Measurements from ENCODE around the gene TMEM192. TPM values are rescaled to one million over a fixed set of nuclear protein-coding genes. Genes with fewer than 3 reads are reported as not detected.

Gene TMEM192
- 14.1 and 19.9 TPM in 2 replicates for total RNA-seq (2016; rRNA removed; fragmentation: Illumina TruSeq; extraction: Trizol)
- 6.0 and 7.4 TPM in 2 replicates for total RNA-seq (2016; cell fraction: cytosol; rRNA removed; fragmentation: Illumina TruSeq; extraction: Trizol; ENCODE audit: low read depth)
- total RNA-seq (2016; cell fraction: insoluble cytoplasmic fraction; rRNA removed; fragmentation: Illumina TruSeq; extraction: Trizol): 18.2 and 20.9 TPM in 2 replicates
- total RNA-seq (2016; cell fraction: membrane; rRNA removed; fragmentation: Illumina TruSeq; extraction: Trizol): 14.5 and 17.1 TPM in 2 replicates
- 8.5 and 12.5 TPM in 2 replicates for total RNA-seq (2016; cell fraction: nucleus; rRNA removed; fragmentation: Illumina TruSeq; extraction: Trizol)
- 19.3 and 19.8 TPM in 2 replicates for polyA plus RNA-seq (2011; rRNA removed)
- polyA plus RNA-seq (2011; cell fraction: cytosol; rRNA removed): 11.0 and 18.1 TPM in 2 replicates
- polyA plus RNA-seq (2011; cell fraction: nucleus; rRNA removed): 3.7 and 4.0 TPM in 2 replicates
- 11.1 and 12.9 TPM in 2 replicates for polyA plus RNA-seq (2012)
- polyA plus RNA-seq (2016; cell fraction: cytosol; fragmentation: Illumina TruSeq; extraction: Trizol; ENCODE audit: low read depth): 5.8 and 7.3 TPM in 2 replicates
- polyA plus RNA-seq (2016; cell fraction: insoluble cytoplasmic fraction; fragmentation: Illumina TruSeq; extraction: Trizol; ENCODE audit: low read depth): 12.4 and 13.3 TPM in 2 replicates
- 11.3 and 13.2 TPM in 2 replicates for polyA plus RNA-seq (2016; cell fraction: membrane; fragmentation: Illumina TruSeq; extraction: Trizol; ENCODE audit: low read depth)
- 11.9 and 12.4 TPM in 2 replicates for polyA plus RNA-seq (2016; cell fraction: nucleus; fragmentation: Illumina TruSeq; extraction: Trizol; ENCODE audit: insufficient read depth, low read depth)
- 11.5 and 16.2 TPM in 2 replicates for polyA minus RNA-seq (2011; rRNA and poly(A)+ RNA removed; ENCODE audit: low replicate concordance)
- 7.2 and 15.2 TPM in 2 replicates for polyA minus RNA-seq (2011; cell fraction: cytosol; rRNA and poly(A)+ RNA removed)
- 4.1 and 6.2 TPM in 2 replicates for polyA minus RNA-seq (2011; cell fraction: nucleus; rRNA and poly(A)+ RNA removed)
- percentile 44 among the genes with signal in this experiment for Bru-seq, nascent RNA
- percentile 58 among the genes with signal in this experiment for BruChase-seq, experiment 1, labeled RNA remaining after a 6-hour chase
- BruChase-seq, experiment 2, labeled RNA remaining after a 2-hour chase: percentile 44 among the genes with signal in this experiment
- long read RNA-seq, experiment 1, full-length matches to known transcripts: 6 of 10 reads
- long read RNA-seq, experiment 1, partial matches to known transcripts: 0 of 10 reads
- long read RNA-seq, experiment 1, other reads (novel, unspliced or antisense): 4 of 10 reads
- long read RNA-seq, experiment 2, full-length matches to known transcripts: 5 of 21 reads
- long read RNA-seq, experiment 2, partial matches to known transcripts: 2 of 21 reads
- long read RNA-seq, experiment 2, other reads (novel, unspliced or antisense): 14 of 21 reads

DNA sequence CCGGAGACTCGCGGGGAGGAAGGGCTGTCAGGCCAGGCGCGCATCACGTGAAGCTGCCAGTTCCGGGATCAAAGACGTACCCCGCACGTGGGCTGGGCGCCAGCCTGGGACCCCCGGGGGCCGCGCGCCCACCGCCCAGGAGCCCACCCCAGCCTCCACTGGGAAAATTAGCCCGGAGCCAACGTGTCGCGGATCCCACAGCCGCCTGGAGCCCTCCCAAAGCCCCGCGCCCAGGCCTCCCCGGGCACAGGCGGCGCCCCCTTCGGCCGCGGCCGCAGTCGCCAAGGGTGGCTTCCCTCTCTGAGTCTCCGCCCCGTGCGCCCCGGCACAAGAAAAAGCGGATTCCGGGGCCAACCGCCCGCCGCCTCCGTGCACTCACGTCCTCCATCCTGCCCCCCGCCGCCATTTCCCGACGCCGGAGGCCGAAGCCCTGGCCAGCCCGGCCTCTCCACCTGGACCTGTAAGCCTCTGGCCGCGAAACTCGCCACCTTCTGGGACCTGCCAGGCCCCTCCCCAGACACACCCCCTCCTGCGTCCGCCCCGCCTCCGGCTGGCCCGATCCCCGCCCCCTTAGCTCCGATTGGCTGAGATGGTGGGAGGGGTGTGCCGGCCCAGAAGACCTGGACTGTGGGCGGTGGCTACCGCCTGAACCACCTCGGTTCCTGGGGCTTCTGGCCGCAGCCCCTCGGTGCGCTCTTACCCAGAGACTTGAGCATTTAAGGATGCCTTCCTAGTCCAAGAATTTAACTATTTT is at the start of gene TMEM192:
Gene TMEM192, minus strand, starts transcription at position 493 of the 754 bp plus-strand sequence. Its CDS starts 87 bp downstream, at position 406.
- Histone ChIP-seq H3K79me2 (ENCODE audit: insufficient read depth, low read length) (peaks cover 11% of the 10 kb centered on the region), H3K27me3 (ENCODE audit: control insufficient read depth in 1 of 2, insufficient read depth in 2 of 2, low read length in 2 of 2) (no peaks in the 10 kb centered on the region), H4K20me1 (ENCODE audit: insufficient read depth, low read length) (no peaks in the 10 kb centered on the region), H3K9ac (ENCODE audit: insufficient read depth, low read depth, low read length) (peak within 1 kb of the TSS; percentile 85), H3K4me2 (ENCODE audit: low read depth, low read length) (peak within 1 kb of the TSS; percentile 91), H3K27ac (ENCODE audit: extremely low read length, insufficient read depth, low read length) (peak within 1 kb of the TSS; percentile 92), H2AFZ (ENCODE audit: low read length) (peak within 1 kb of the TSS; percentile 95), H3K9me3 (ENCODE audit: low read length) (no peaks in the 10 kb centered on the region), H3K4me3 (replicated peaks in 1 of 3; ENCODE audit: insufficient read depth in 1 of 3, low read depth in 2 of 3, low read length in 3 of 3) (peak within 1 kb of the TSS; percentile 78 to 96 (median 91)), H3K4me1 (ENCODE audit: insufficient read depth, low read length) (peaks cover 16% of the 10 kb centered on the region), H3K36me3 (replicated peaks in 1 of 2; ENCODE audit: control insufficient read depth in 1 of 2, insufficient read depth in 2 of 2, low read length in 2 of 2) (no peaks in the 10 kb centered on the region)
- DNase-seq (ENCODE audit: low spot score): peak; percentile 85
- ChIA-PET POLR2A (interaction anchor here (0.5 to 1.9 kb wide), 15 partner anchors 8 to 391 kb away, joined by 3 to 13 read pairs (median 4); partner anchors contain the start of genes CPE and MSMO1), CTCF (ENCODE audit: low intra/inter-chr PET ratio, low total read pairs) (interaction anchor here (1.4 kb wide), 1 partner anchor 231 kb away, joined by 3 read pairs; no protein-coding TSS in a partner anchor)
- in situ Hi-C loops (cut with HindIII; ENCODE audit: extremely low pct_ligation_motif_present, low pct_unique_long_range_greater_than_20kb) (no loop called here), intact Hi-C loops (cut with micrococcal nuclease; ENCODE audit: unreplicated experiment) (loop anchor here (5.0 kb wide), 2 partner anchors 95 to 215 kb away; partner anchors contain the start of genes KLHL2 and MSMO1)
- ATAC-seq: peak; percentile 96
- BruUV-seq (replicated peaks): no TSS peak
- 0% methylated on average over 1 of the region's 66 CpGs for WGBS (ENCODE audit: low lambda C conversion rate)
- peak; percentile 50 for FAIRE-seq
- TF ChIP-seq FOXA1 (IDR thresholded peaks at IDR 0.05) (no peak), FOXA1 (CRISPR knock-in tag; IDR thresholded peaks at IDR 0.05) (no peak), MYC (CRISPR knock-in tag; IDR thresholded peaks at IDR 0.05; ENCODE audit: borderline replicate concordance) (peak; percentile 95), ZNF138 (CRISPR knock-in tag; IDR thresholded peaks at IDR 0.05; ENCODE audit: low read depth) (no peak), ZNF33A (CRISPR knock-in tag; IDR thresholded peaks at IDR 0.05; ENCODE audit: borderline replicate concordance) (no peak), BHLHE40 (IDR thresholded peaks at IDR 0.05; ENCODE audit: low read length) (peak; percentile 83), KMT2A (CRISPR knock-in tag; IDR thresholded peaks at IDR 0.05) (peak; percentile 58), ARNTL (CRISPR knock-in tag; IDR thresholded peaks at IDR 0.05) (peak; percentile 85; the same call in 1 of the 2 replicates), SRSF1 (optimal IDR thresholded peaks at IDR 0.05; ENCODE audit: low read depth, low read length) (peak; percentile 30), ZNF557 (CRISPR knock-in tag; IDR thresholded peaks at IDR 0.05) (peak; percentile 70; the same call in 1 of the 2 replicates), SATB2 (CRISPR knock-in tag; IDR thresholded peaks at IDR 0.05) (no peak), SRSF4 (IDR thresholded peaks at IDR 0.05; ENCODE audit: low read depth, low read length, poor library complexity, severe bottlenecking) (no peak)
- TF ChIP-seq, protein P1, sequence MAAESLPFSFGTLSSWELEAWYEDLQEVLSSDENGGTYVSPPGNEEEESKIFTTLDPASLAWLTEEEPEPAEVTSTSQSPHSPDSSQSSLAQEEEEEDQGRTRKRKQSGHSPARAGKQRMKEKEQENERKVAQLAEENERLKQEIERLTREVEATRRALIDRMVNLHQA (CRISPR knock-in tag; IDR thresholded peaks at IDR 0.05): no peak
- TF ChIP-seq, protein P2, sequence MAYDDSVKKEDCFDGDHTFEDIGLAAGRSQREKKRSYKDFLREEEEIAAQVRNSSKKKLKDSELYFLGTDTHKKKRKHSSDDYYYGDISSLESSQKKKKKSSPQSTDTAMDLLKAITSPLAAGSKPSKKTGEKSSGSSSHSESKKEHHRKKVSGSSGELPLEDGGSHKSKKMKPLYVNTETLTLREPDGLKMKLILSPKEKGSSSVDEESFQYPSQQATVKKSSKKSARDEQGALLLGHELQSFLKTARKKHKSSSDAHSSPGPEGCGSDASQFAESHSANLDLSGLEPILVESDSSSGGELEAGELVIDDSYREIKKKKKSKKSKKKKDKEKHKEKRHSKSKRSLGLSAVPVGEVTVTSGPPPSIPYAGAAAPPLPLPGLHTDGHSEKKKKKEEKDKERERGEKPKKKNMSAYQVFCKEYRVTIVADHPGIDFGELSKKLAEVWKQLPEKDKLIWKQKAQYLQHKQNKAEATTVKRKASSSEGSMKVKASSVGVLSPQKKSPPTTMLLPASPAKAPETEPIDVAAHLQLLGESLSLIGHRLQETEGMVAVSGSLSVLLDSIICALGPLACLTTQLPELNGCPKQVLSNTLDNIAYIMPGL (CRISPR knock-in tag; IDR thresholded peaks at IDR 0.05; ENCODE audit: borderline replicate concordance in 1 of 2, low read depth in 1 of 2): peak in 1 of 2 experiments; percentile 78; a peak in 2 of 4 replicates
- TF ChIP-seq, protein P3, sequence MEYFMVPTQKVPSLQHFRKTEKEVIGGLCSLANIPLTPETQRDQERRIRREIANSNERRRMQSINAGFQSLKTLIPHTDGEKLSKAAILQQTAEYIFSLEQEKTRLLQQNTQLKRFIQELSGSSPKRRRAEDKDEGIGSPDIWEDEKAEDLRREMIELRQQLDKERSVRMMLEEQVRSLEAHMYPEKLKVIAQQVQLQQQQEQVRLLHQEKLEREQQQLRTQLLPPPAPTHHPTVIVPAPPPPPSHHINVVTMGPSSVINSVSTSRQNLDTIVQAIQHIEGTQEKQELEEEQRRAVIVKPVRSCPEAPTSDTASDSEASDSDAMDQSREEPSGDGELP (IDR thresholded peaks at IDR 0.05; ENCODE audit: borderline replicate concordance, low read depth): peak; percentile 7; the same call in 1 of the 2 replicates

Measured in HepG2 (cell line).